Superior temporal gyrus (tissue), 1 donor: ENCODE results near the gene ZNF799.
"Not testable (repeated sequence)": the region's sequence is repeated elsewhere in the genome, so short reads cannot be mapped to it uniquely, and the experiment has no call there.

Source experiments
- DNase-seq: peaks from one replicate; pipeline ENCODE4 v3.0.0-alpha.2; 2016; ENCODE audit errors: extremely low spot score

The ZNF799 gene

DNA sequence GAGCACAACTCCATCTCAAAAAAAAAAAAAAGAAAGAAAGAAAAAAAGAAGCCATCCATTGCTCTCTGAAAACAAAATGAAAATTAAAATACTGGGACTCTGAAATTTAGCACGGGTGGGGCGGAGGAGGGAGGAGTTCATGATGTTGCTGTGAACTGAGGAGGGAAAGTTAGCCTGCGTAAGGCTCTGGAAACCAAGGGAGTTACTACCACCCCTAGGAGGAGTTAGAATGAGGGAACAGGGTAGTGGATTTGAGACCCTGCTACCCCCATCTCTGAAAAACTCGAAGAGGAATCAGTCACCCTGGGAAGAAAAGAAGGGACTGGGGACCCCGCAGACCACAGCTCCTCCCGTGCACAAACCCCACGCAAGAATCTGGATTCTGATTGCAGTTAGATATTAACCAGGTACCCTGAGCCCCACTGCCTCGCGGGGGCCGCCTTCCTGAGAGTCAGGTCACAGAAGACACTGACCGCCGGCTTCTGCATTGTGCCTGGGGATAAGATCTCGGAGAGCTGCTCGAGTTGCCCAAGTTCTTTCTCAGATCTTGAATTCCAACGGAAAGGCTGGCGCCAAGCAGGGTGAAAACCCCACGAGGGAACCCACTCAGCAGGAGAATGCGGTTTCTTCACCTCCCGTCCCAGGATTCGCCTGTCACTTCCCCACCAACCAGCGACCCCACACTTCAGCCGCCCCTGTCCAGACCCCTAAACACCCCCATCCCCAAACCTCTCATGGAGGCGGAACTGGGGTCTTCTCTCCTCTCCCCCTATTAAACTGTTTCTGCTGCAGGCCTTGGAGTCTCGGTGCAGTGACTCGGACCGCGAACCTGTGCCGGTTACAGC, 36.5 kb downstream of the ZNF799 start:
- peak; percentile 7 for DNase-seq

DNA sequence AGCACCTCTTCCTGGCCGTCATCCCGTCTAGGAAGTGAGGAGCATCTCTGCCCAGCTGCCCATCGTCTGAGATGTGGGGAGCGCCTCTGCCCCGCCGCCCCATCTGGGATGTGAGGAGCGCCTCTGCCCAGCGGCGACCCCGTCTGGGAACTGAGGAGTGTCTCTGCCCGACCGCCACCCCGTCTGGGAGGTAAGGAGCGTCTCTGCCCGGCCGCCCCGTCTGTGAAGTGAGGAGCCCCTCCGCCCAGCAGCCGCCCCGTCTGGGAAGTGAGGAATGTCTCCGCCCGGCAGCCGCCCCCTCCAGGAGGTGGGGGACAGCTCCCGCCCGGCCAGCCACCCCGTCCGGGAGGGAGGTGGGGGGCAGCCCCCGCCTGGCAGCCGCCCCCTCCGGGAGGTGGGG, 38.8 kb downstream of the ZNF799 start:
- not testable (repeated sequence) for DNase-seq

DNA sequence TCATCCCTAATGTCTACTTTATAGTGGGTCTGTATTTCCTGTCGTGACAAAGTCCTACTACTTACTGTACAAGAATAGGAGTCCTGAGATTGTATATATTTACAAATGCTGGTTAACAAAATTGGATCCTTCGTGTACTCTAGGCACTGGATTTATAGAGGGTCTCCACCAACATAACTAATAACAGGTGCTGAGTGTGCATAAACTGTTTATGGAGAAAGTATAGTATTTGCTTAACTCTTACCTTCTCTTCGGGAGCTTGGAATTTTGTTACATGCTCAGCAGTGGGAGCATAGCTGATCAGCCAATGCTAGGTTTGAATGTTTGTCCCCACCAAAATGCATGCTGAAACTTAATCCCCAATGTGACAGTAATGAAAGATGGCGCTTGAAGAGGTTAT, 47.7 kb downstream of the ZNF799 start:
- no peak for DNase-seq

GRCh38 chr19:12350890-12351197, 50.2 kb downstream of the ZNF799 start:
- no peak for DNase-seq

- no peak for DNase-seq
These were observed 50.7 kb downstream of the ZNF799 start for GRCh38 chr19:12350185-12350889.

DNA sequence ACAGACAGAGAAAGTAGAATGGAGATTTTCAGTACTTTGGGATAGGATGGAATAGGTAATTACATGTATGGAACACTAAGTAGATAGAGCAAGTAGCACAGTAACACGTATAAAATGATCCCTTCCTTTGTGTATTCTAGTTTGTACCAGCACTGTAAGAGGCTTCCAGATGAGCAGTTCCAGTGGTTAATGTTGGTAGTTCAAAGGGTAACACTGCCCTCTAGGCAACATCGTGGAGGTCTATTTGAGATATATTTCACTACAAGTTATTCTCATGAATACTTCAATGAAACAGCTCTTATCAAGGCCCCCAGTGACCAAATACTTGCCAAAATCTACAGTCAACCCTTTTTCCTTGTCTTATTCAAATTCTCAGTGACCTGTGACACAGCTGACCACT, 54.2 kb downstream of the ZNF799 start:
- peak; percentile 10 for DNase-seq

- DNase-seq = no peak
These were observed 55.9 kb downstream of the ZNF799 start for GRCh38 chr19:12345197-12345596.
